GM10847 (cell line): ENCODE data around the gene C13orf46.

Experiments
- POLR2A ChIP-seq: IDR thresholded peaks from 2 replicates; pipeline ENCODE4 v1.6.1; 2011; ENCODE audit not compliant: insufficient read length; ENCODE audit errors: extremely low read depth

C13orf46 gene

GRCh38 chr13:113948034-113948742 lies 25.7 kb downstream of the C13orf46 start:
- no peak for TF ChIP-seq POLR2A

- no peak for TF ChIP-seq POLR2A
Observed at GRCh38 chr13:113947311-113948033, 26.4 kb downstream of the C13orf46 start.

GRCh38 chr13:113946409-113947181 lies 27.3 kb downstream of the C13orf46 start:
- no peak for TF ChIP-seq POLR2A

GRCh38 chr13:113945857-113946408 lies 27.9 kb downstream of the C13orf46 start:
- no peak for TF ChIP-seq POLR2A

GRCh38 chr13:113943821-113944565 lies 29.9 kb downstream of the C13orf46 start:
- TF ChIP-seq POLR2A: no peak

GRCh38 chr13:113942591-113943103 lies 31.2 kb downstream of the C13orf46 start:
- no peak for TF ChIP-seq POLR2A

- no peak for TF ChIP-seq POLR2A
Observed at GRCh38 chr13:113941571-113942191, 32.2 kb downstream of the C13orf46 start.

- TF ChIP-seq POLR2A: no peak
Observed at GRCh38 chr13:113939944-113940297, 34.0 kb downstream of the C13orf46 start.

- TF ChIP-seq POLR2A: no peak
Observed at GRCh38 chr13:113939129-113939943, 34.5 kb downstream of the C13orf46 start.

- TF ChIP-seq POLR2A: no peak
Observed at GRCh38 chr13:113938716-113939115, 35.2 kb downstream of the C13orf46 start.

GRCh38 chr13:113938246-113938645 lies 35.6 kb downstream of the C13orf46 start:
- TF ChIP-seq POLR2A: no peak

GRCh38 chr13:113937527-113938180 lies 36.2 kb downstream of the C13orf46 start:
- no peak for TF ChIP-seq POLR2A

GRCh38 chr13:113937073-113937472 lies 36.8 kb downstream of the C13orf46 start:
- TF ChIP-seq POLR2A: no peak
